GM19099 (cell line): ENCODE data around the gene SEBOX.

ENCODE experiments used
- POLR2A ChIP-seq: IDR thresholded peaks from 3 replicates; pipeline ENCODE4 v1.6.1; 2011; ENCODE audit warnings: low read depth; ENCODE audit not compliant: insufficient read length; ENCODE audit errors: extremely low read depth

Gene SEBOX

GRCh38 chr17:28365487-28365886 lies 488 bp upstream of the SEBOX start:
- no peak for TF ChIP-seq POLR2A

DNA sequence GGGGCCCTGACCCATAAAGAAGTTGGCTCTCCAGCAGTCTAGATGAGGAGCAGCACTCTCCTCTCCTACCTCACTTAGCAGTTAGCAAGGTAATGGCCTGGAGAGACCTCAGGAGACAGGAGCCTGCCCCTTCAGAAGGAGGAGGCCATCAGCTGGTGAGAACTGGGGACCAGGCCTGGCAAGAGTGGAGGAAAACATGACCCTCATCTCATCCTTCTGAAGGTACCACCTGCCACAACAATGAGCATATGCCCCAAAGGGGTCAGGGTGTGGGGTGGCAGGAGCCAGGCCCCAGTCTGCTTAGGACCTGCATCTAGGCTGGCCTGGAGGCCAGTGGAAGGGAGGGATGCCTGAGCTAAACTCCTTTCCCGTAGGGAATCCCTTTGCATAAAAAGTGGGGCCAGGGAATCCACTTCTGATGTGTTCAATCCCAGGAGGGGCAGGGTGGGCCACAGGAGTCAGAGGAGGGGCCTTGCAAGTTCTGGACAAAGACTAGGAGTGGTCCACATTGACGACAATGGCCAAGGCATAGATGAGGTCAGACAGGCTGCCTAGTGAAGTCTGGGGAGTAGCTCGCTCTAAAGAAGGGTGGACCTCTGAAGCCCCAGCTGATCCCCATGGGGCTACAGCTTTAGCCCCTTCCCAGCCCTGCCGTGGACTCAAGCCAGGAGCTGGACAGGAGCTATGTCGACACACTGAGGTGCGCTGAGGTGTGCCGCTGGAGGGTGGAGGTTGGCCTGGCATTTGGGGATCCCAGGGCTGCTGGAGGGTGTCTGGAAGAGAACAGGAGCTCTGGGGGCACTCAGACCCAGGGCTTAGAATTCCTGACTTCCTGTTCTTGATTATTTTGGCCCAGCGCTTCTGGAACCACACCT lies 986 bp downstream of the SEBOX start:
- no peak for TF ChIP-seq POLR2A

DNA sequence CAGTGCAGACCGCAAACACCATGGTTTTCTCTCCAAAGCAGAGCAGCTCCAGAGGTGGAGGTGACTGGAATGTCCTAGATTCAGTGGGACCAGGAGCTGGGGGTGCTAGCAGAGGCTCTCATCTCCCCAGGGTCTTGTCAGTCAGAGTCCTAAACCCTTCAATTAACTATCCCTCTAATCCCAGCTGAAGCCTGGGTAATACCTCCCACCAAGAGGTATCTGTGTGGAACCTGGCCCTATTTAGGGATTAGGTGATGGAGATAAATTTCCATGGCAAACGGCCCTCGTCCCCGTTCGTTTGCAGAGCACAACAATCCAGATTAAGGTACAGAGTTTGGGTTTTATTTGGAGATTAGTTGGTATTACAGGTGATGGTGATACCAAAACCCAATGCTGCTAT lies 1.8 kb downstream of the SEBOX start:
- TF ChIP-seq POLR2A = no peak

GRCh38 chr17:28357901-28358197 lies 7.2 kb downstream of the SEBOX start:
- TF ChIP-seq POLR2A = no peak

- TF ChIP-seq POLR2A = peak; percentile 97
Observed at GRCh38 chr17:28357061-28357900, 7.7 kb downstream of the SEBOX start, which contains the start of gene POLDIP2. Gene POLDIP2 (minus strand): TSS chr17:28357527. CDS start chr17:28357448, 79 bp downstream.

- TF ChIP-seq POLR2A = no peak
Observed at GRCh38 chr17:28350271-28350670, 14.7 kb downstream of the SEBOX start.

DNA sequence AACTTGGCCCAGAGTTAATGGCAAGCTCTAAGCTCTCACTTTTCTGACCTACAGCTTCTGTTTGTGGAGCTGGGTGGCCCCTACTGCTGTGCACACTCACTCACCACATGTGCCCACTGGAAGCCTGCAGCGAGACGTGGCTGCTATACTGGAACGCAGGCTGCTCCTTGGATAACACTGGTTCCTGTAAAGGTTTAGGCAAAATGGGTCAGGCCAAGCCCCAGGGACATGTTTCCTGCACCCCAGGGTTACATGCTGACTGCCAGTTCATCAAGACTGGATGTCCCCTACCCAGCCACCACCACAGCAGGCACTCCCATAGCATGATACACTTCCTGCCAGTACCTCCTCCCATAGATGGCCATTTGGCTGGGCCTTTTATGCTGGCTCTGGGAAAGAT lies 16.0 kb downstream of the SEBOX start:
- no peak for TF ChIP-seq POLR2A

DNA sequence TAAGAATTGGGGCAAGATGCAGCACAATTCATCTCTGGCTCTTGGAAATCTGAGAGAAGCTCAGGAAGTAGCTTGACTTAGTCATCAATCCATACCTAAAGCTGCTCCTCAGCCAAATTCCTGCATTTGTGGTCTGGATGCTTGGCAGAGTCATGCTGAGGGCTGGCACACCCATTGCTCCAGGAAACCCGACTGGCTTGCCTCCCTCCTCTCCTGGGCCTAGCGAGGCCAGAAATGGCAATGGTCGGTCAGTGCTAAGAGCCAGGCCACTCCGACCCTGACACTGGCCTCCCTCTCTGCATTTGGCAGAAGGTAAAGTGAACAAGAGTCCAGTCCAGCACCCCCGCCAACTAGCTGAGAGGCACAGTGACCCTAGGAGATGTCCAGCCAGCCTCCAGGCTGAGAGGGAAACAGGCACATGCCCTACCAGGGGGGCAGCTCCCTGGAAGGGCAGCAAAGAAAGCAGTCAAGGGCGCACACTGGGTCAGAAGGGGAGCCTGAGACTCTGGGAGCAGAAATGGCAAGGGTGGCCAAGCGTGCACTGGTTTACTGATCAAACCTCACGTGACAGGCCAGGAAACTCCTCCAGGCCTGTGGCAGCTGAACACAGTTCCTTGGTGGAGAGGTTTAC lies 17.6 kb downstream of the SEBOX start:
- TF ChIP-seq POLR2A = no peak

GRCh38 chr17:28346746-28347246 lies 18.2 kb downstream of the SEBOX start:
- no peak for TF ChIP-seq POLR2A

DNA sequence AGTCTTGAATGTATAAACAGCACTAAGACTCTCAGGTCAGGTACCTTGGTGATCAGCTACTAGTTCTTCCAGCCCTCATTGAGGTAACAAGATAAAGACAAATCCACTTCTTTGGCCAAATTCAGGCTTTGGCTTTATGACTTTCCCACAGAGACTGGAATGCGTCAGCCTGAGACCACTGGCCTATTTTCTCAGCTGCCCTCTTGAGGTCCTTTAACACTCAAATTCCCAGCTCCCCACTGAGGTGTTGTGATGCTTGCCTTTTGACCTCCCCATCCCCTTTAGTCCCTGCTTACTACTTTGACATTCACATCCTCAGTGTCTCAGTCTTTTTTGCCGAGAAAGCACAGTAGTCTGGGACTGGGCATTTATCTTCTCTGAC lies 18.8 kb downstream of the SEBOX start:
- TF ChIP-seq POLR2A = no peak

GRCh38 chr17:28345419-28346198 lies 19.4 kb downstream of the SEBOX start:
- TF ChIP-seq POLR2A = no peak

GRCh38 chr17:28344435-28344901 lies 20.5 kb downstream of the SEBOX start:
- no peak for TF ChIP-seq POLR2A

DNA sequence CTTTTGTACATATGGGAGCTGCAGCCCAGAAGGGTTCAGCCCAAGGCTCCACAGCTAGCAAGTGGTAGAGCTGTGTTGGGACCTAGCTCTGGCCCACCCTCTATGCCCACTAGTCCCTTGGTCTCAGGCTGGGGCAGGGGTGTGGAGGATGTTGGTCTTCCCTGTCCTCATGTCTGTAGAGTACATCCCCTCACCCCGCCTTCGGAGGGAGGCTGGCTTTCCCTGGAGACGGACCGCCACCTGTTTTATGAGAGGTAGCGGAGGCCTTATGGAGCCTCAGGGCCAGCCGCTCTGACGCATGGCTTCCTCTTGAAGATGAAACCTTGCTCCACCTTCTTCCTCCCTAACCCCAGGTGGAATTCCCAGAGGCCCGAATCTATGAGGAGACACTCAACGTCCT lies 21.0 kb downstream of the SEBOX start:
- no peak for TF ChIP-seq POLR2A

DNA sequence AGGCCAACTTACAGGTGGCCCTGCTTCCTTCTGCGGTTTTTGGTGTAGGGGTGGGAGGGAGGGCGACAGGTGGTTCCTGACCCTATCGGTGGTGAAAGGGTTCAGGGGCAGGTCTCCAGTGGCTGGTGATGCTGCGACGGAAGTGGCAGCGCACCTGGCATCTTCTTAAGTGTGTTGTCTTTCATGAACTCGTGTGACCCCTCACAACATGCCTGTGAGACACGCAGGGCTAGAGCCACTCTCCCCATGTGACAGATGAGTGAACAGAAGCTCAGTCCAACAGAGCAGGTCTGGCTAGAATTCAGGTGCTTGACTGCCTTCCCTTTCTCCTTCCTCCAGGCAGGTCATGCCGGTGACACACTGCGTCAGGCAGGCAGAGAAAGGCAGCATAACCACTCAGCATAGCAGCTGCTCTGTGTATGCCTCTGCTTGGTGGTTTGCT lies 21.5 kb downstream of the SEBOX start:
- no peak for TF ChIP-seq POLR2A
